Caki2 (cell line): ENCODE data around the gene SMIM32. TPM values are rescaled to one million over a fixed set of nuclear protein-coding genes. Genes with fewer than 3 reads are reported as not detected.

Source experiments
- DNase-seq: peaks from one replicate; pipeline ENCODE4 v3.0.0-alpha.2; 2015; ENCODE audit warnings: low read depth
- in situ Hi-C: cut with HindIII; loops from 2 replicates; pipeline ENCODE4 v1.10.0; 2016; ENCODE audit warnings: low sequenced_read_pairs, low pct_unique_long_range_greater_than_20kb, mixed read lengths
- total RNA-seq: library from RNA; depleted of rRNA; stranded (reverse); fragments of >200 nt; shearing (Covaris generic); gene quantifications from 2 replicates; pipeline ENCODE4 v1.2.3, GENCODE V29; 2014; ENCODE audit warnings: low replicate concordance

SMIM32 gene
- total RNA-seq, 1 experiment from 2014 or later, result not detected

DNA sequence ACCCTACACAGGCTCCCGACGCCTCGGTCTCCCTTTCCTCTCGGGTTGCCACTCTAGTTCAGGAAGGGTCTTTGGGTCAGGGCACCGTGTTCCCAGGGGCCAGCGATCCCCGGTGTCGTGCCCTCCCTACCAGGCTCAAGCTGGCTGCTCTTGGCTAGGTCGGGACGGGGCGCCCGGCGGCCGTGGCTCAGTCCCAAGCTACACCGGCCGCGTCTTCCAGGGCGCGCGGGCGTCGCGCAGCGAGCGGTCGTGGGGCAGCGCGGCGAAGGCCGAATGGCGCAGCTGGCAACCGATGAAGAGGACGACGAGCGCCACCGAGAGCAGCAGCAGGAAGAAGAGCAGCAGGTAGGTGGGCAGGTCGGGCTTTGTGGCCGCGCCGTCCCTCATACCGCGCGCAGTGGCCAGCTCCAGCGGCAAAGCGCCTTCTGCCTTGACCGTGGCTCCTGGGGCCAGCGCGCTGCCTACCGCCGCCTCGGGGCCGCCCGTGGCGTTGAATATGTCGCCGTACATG, 892 bp downstream of the SMIM32 start:
- peak; percentile 21 for DNase-seq

DNA sequence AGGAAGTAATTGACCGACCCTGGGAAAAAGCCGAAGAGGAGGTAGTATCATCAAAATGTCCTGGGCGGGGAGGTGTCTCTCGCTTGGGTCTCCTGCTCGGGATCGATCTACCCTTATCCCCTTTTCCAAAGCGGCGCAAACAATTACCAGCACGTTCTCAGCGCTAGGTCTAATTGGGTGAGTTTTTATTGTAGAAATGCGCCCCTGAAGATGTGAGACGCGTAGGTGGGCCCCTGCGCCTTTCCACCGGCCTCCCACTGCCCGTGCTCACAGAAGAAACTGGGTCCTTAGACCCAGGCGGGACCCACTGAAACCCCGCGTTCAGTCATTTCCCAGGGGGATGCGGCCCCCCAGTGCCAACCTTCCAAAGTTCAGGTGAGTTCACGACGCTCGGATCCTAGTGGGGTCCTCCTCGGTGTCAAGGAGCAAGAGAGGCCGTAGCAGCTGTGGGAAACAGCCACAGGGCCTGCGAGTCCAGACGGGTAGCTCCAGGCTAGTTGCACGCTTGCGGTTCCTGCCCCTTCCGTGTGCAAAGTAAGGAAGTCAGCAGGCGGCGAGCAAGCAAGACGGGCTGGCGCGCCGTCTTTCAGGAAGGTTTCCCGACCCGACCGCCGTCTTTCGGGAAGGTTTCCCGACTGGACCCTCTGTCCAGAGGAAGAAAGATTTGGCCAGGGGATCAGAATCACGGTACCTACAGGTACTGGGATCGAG, 1.5 kb downstream of the SMIM32 start:
- DNase-seq, result no peak
- in situ Hi-C loops, result no loop called here

More for the DNA sequence above, 892 bp downstream of the SMIM32 start:
- in situ Hi-C loops, result no loop called here

DNA sequence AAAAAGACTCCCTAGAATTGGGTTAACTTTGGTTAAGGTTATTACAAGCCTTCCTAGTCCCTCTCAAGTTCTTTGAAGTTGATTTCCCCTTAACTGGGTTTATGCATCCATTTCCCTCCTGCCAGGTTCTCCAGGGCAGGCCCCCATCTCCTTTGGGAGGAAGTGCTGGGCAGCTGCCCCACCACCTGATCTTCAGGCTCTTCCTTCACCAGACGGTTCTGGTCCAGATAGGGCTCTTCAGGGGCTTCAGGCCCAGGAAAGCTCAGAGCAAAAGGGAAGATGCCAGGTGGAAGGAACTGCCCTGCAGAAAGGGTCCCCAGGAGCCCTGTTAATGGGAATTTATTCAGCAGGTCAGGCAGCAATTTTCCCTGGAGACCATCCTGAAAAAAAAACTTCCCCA, 2.1 kb downstream of the SMIM32 start:
- no peak for DNase-seq

DNA sequence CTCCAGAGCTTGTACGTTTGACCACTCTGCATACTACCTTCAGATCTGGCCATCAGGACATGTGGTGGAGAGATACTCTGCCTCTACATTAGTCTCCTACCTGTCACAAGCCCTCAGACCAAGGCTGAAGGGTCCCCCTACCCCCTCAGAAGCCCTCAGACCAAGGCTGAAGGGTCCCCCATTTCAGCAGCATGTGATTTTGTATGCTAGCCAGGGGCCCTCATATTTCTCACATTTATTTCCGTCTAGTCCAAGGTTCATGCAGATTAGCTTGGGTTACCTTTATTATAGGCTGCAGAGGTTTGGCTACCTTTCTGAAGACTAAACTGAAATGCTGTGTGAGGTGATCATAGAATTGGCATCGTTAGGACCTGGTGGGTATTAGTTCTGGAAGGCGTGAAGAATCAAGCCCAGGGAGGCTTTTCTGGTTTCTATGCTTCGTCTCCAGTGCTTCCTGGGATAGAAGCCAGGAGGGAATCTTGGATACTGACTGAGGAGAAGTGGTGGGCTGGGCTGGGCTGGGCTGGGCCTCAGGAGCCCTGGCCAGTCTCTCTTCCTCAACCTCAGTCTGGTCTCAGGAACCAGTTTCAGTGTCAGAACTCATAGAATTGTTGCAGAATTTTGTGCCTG, 2.8 kb downstream of the SMIM32 start:
- in situ Hi-C loops, result no loop called here
- DNase-seq, result no peak

More for the DNA sequence above, 2.1 kb downstream of the SMIM32 start:
- in situ Hi-C loops, result no loop called here

DNA sequence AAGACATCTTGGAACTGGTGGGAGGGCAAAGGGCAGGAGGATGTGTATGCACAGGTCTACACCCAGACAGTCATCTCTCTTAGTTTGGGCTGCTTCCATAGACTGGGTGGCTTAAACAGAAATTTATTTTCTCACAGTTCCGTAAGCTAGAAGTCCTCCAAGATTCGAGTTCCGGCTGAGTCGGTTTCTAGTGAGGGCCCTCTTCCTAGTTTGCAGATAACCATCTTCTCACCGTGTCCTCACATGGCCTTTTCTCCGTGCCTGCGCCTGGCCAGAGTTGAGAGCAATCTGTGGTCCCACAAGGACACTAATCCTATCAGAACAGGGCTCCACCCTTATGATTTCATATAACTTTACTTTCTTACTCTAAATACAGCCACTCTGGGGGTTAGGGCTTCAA, 4.1 kb downstream of the SMIM32 start:
- in situ Hi-C loops, result no loop called here
- no peak for DNase-seq

DNA sequence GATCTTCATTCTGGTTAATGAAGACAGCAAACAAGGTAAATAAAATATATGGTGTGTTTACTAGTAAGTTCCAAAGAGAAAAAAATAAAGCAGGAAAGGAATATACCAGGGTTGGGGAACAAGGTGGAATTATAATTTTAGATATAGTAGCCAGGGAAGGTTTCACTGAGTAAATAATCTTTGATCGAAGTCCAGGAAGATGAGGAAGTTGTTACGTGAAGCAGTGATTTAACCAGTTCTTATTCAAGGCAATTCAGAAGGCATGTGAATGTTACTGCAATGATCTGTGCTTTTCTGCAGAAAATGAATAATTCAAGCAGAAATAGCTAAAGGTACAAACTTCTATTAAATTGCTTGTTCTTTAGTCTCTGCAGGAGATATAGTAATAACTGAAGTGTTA, 6.2 kb downstream of the SMIM32 start:
- in situ Hi-C loops, result no loop called here
- no peak for DNase-seq

DNA sequence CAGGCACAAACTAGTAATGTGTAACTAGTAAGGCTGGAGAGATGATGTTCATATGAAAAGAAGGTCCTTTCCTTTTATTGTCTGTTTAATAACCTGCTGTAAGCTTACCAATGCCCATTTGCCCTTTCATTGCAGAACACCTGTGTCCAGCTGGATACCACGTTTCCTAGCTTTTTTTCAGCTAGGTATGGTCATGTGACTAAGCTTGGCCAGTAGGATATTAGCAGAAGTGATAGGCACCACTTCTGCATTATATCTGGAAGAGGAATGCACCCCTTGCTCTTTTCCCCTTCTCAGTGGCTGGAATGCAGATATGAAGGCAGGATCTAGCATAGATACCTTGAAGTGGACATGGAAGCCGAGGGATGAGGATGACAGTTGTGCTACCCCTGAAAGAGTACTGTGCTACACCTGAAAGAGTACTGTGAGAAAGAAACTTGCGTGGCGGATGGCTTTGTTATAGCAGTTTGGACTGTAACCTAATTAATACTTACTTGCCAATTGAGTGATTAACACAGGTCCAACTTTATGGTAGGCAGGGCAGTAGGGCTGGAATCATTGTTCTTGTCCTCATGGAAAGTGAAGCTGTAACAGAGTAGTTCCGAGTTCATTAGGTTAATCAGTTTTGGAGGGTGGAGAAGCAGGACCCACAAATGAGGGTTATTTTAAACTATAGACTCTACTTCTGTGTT, 6.8 kb downstream of the SMIM32 start:
- in situ Hi-C loops, result no loop called here
- no peak for DNase-seq

DNA sequence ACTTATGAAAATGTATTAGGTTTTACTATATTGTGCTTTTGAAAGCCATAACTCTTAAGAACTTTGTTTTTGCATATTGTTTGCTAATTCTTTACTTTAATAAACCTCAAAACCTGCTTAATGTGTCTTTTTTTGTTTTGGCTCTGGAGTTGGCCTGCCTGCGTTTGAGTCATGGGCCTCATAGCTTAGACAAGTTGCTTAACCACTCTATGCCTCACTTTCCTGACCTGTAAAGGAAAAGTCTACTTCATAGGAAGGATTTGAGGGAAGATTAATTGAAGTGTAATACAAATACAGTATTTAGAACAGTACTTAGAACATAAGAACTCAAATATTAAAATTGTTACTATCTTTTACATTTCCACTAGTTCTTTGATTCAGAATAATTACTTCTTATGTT, 10.3 kb downstream of the SMIM32 start:
- in situ Hi-C loops, result no loop called here
- DNase-seq, result no peak

DNA sequence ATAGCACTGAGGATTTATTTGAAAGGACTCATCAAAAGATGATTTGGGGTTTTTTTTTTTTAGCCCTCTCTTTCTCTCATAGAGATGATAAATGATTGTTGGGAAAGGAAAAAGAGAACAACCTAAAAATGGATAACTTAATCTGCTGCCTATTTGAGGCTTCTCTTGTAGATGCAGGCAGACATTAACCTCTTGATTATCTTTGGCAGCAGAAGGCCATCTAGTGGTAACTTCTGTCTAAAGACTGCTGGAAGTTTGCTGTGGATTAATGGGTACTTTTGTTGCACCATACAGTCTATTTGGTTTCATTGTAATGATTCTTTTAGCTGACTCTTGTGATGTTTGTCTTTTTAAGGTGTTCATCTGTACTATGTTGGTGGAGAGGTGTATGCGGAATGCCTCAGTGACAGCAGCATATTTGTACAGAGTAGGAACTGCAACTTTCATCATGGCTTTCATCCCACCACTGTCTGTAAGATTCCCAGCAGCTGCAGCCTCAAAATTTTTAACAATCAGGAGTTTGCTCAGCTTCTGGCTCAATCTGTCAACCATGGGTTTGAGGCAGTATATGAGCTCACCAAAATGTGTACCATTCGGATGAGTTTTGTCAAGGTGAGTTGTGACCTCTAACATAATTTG, 18.8 kb downstream of the SMIM32 start:
- peak; percentile 52 for DNase-seq
- in situ Hi-C loops, result no loop called here

DNA sequence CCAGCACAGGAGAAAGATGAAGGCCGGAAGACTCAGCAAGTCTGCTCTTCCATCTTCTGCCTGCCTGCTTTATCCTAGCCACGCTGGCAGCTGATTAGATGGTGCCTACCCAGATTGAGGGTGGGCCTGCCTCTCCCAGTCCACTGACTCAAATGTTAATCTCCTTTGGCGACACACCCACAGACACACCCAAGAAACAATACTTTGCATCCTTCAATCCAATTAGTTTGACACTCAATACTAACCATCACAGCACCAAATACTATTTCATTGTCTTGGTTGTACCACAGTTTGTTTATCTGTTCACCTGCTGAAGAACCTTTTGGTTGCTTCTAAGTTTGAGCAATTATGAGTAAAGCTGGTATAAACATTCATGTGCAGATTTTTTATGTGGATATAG, 23.7 kb downstream of the SMIM32 start:
- no peak for DNase-seq
- in situ Hi-C loops, result no loop called here

DNA sequence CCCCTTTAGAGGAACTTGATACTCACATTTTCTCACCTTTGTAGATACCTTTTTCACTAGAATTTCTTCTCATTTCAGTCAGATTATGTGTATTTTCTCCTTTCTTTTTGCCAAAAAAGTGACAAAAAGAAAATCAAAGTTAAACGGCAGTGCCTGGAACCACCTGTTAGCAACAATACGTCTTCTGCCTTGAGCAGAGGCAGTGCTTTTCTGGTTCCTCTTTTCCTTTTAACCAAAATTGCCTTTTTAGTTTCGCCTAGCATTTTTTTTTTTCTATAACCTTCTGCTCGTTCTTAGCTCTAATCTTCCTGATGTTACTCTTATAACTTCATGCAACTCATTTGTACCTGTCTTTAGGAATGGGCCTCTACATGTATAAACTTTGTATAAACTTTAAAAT, 26.1 kb downstream of the SMIM32 start:
- in situ Hi-C loops, result no loop called here

DNA sequence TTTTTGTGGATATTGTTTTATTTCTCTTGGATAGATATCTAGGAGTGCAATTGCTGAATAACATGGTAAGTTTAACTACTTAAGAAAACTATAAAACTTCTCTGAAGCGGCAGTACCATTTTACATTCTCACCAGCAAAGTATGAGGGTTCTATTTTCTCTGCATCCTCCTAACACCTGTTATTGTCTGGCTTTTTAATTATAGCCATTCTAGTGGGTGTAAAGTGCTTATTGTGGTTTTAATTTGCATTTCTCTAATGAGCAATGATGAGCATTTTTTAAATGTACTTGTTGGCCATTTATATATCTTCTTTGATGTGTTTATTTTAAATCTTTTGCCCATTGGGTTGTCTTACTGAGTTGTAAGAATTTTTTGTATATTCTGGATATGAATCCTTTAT, 28.7 kb downstream of the SMIM32 start:
- in situ Hi-C loops, result no loop called here
- no peak for DNase-seq

More for the DNA sequence above, 26.1 kb downstream of the SMIM32 start:
- DNase-seq, result no peak

DNA sequence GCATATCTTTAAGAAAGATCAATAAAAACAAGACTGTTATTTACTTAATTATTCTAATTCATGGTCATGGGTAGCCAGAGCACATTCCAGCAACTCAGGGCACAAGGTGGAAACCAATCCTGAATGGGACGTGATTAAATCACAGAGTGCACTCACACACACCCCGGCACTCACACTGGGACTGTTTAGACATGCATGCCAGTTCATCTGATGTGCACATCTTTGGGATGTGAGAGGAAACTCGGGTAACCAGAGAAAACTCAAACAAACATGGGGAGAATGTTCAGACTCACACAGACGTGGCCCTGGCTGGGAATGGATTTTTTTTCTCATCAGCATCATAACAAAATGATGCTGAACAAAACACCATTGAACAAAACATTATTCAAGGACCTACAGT, 31.0 kb downstream of the SMIM32 start:
- DNase-seq, result no peak
- in situ Hi-C loops, result no loop called here

DNA sequence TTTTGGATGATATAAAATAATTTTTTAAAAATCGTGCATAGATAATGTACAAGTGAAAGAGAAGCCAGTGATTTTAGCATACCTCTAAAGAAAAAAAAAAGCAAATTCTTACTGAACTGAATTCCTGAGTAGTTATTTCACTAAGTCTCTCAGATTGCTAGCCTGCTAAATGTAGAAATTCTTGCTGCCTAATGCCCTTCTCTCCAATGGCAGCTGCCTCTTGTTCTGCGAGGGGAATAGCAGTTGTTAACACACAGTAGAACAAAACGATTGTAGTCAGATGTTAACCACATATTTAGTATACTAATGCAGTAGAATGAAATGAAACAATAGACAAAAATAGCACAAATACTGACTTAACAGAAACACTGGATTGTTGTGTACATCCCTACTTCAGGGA, 33.5 kb downstream of the SMIM32 start:
- in situ Hi-C loops, result no loop called here
- no peak for DNase-seq

DNA sequence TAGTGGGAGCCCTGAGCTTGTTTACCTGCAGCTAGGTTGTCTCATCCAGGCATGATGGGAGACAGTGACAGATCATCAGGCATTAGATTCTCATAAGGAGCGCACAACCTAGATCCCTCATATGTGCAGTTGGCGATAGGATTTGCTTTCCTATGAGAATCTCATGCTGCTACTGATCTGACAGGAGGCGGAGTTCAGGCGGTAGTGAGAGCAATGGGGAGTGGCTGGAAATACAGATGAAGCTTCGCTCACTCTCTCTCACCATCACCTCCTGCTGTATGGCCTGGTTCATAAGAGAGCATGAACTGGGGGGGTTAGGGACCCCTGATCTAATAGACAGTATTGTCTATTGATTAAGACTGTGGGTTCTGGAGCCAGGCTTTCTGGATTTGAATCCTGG, 35.4 kb downstream of the SMIM32 start:
- no peak for DNase-seq
- in situ Hi-C loops, result no loop called here

DNA sequence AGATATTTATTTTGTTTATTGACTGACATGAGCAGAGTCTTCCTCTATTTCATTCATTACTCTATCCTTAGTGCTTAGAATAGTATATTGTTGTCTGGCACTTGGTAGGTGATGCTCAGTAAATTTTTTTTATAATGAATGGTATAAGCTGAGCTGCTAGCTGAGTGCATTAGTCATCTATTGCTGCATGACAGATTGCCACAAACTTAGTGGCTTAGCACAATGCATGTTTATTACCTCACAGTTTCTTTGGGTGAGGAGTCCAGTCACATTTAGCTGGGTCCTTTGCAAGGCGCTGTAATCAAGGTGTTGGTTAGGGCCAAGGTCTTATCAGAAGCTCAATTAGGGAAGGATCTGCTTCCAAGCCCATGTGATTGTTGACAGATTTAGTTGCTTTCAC, 37.2 kb downstream of the SMIM32 start:
- DNase-seq, result no peak
- in situ Hi-C loops, result no loop called here

DNA sequence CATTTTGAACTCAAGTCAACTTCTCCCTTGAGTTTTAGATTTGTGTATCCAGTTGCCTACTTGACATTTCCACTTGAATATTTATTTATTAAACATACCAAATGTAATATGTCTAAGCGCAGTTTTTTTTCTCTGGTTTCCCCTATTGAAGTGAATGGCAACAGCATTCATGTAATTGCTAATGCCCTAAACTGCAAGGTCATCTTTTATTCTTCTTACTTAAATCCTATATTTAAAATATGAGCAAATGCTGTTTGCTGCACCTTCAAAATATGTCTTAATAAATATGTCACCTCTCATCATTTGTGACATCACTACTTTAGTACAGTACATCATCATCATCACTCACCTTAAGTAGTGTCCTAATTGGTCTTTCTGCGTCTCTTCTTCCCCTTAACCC, 37.9 kb downstream of the SMIM32 start:
- in situ Hi-C loops, result no loop called here
- no peak for DNase-seq

DNA sequence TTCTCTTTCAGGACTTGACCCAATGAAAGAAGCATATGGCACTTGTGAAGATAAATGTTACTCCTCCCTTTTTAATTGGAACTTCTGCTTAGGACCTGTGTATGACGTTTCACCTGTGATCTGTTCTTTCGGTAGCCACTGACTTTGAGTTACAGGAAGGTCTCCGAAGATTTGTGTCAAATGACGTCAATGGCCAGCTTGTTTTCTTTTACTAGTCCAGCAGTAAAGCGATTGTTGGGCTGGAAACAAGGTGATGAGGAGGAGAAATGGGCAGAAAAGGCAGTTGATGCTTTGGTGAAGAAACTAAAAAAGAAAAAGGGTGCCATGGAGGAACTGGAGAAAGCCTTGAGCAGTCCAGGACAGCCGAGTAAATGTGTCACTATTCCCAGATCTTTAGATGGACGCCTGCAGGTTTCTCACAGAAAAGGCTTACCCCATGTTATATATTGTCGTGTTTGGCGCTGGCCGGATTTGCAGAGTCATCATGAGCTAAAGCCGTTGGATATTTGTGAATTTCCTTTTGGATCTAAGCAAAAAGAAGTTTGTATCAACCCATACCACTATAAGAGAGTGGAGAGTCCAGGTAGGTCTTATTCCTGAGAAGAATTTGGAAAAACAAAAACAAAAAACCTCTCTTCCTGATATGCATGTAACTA, 39.3 kb downstream of the SMIM32 start:
- no peak for DNase-seq
- in situ Hi-C loops, result no loop called here
